CD14-positive monocyte (primary cell): ENCODE results near the gene KRT7. TPM values are rescaled to one million over a fixed set of nuclear protein-coding genes. Genes with fewer than 3 reads are reported as not detected.

ENCODE experiments used
- DNase-seq, 3 donors: peaks; one replicate each; pipeline ENCODE4 v3.0.0-alpha.2; 2011 to 2022
- H2AFZ ChIP-seq: 2 replicates; pipeline ENCODE4 v1.6.0; 2012; ENCODE audit warnings: mild to moderate bottlenecking, low read depth, low read length, inconsistent platforms; ENCODE audit not compliant: insufficient read depth, poor library complexity, severe bottlenecking
- H3K27ac ChIP-seq, 2 donors: 1 replicate in 1 of 2; 2 replicates in 1 of 2; pipeline ENCODE4 v1.5.1; 2012 to 2013; ENCODE audit warnings: low read length in 2 of 2, control low read depth in 1 of 2, inconsistent platforms in 1 of 2, low read depth in 1 of 2, mild to moderate bottlenecking in 1 of 2
- H3K27me3 ChIP-seq, 2 donors: one replicate each; pipeline versions ENCODE4 v1.6.0 to v1.6.1; 2011 to 2013; ENCODE audit warnings: low read length in 2 of 2; ENCODE audit not compliant: control insufficient read depth in 2 of 2, insufficient read depth in 2 of 2
- H3K36me3 ChIP-seq, 2 donors: replicated peaks in 1 of 2; 1 replicate in 1 of 2; 2 replicates in 1 of 2; pipeline versions ENCODE4 v1.5.1 to v1.6.1; 2012 to 2013; ENCODE audit warnings: low read length in 2 of 2, control low read depth in 1 of 2, inconsistent platforms in 1 of 2, mild to moderate bottlenecking in 1 of 2; ENCODE audit not compliant: insufficient read depth in 2 of 2, control insufficient read depth in 1 of 2
- H3K4me1 ChIP-seq, 2 donors: 1 replicate in 1 of 2; 2 replicates in 1 of 2; pipeline versions ENCODE4 v1.5.1 to v1.6.1; 2012 to 2013; ENCODE audit warnings: low read length in 2 of 2, control low read depth in 1 of 2, inconsistent platforms in 1 of 2, mild to moderate bottlenecking in 1 of 2, moderate library complexity in 1 of 2; ENCODE audit not compliant: insufficient read depth in 2 of 2, control insufficient read depth in 1 of 2
- H3K4me2 ChIP-seq: replicated peaks from 2 replicates; pipeline ENCODE3; 2012; ENCODE audit warnings: low read length, moderate library complexity, mild to moderate bottlenecking; ENCODE audit not compliant: poor library complexity, severe bottlenecking; ENCODE audit errors: extremely low read depth
- H3K4me3 ChIP-seq, 3 experiments: fragments of 200-600 bp in 1 of 3; sonication (generic) in 1 of 3; replicated peaks in 1 of 3; 1 replicate in 2 of 3; 2 replicates in 1 of 3; pipeline ENCODE4 v1.5.1; 2011 to 2013; ENCODE audit warnings: low read length in 3 of 3, mild to moderate bottlenecking in 3 of 3, control low read depth in 2 of 3, low read depth in 2 of 3, inconsistent platforms in 1 of 3, moderate library complexity in 1 of 3
- H3K79me2 ChIP-seq: 2 replicates; pipeline ENCODE4 v1.6.0; 2012; ENCODE audit warnings: mild to moderate bottlenecking, control low read depth, inconsistent platforms, low read length, moderate library complexity; ENCODE audit not compliant: insufficient read depth
- H3K9ac ChIP-seq: 2 replicates; pipeline ENCODE4 v1.6.0; 2017; ENCODE audit warnings: low read length, mild to moderate bottlenecking; ENCODE audit not compliant: insufficient read depth, poor library complexity, severe bottlenecking
- H3K9me3 ChIP-seq, 2 donors: replicated peaks in 1 of 2; 1 replicate in 1 of 2; 2 replicates in 1 of 2; pipeline versions ENCODE4 v1.5.1 to v1.6.1; 2012 to 2013; ENCODE audit warnings: low read length in 2 of 2, control low read depth in 1 of 2; ENCODE audit not compliant: control insufficient read depth in 1 of 2, insufficient read depth in 1 of 2
- H4K20me1 ChIP-seq: 2 replicates; pipeline ENCODE4 v1.6.0; 2012; ENCODE audit warnings: mild to moderate bottlenecking, low read length, control low read depth, moderate library complexity; ENCODE audit not compliant: insufficient read depth
- H3K27ac Mint-ChIP-seq, 7 donors: one replicate each; pipeline ENCODE4 v1.8.0; 2020; ENCODE audit warnings: mild to moderate bottlenecking in 7 of 7, mixed read lengths in 7 of 7, moderate library complexity in 6 of 7, inconsistent platforms in 2 of 7
- H3K27me3 Mint-ChIP-seq, 3 donors: one replicate each; pipeline ENCODE4 v1.8.0; 2021 to 2022; ENCODE audit warnings: low read depth in 3 of 3, mild to moderate bottlenecking in 3 of 3, mixed read lengths in 3 of 3, moderate library complexity in 3 of 3, inconsistent platforms in 1 of 3
- H3K36me3 Mint-ChIP-seq, 2 donors: one replicate each; pipeline ENCODE4 v1.8.0; 2020; ENCODE audit warnings: mixed read lengths in 2 of 2, inconsistent platforms in 1 of 2, mild to moderate bottlenecking in 1 of 2
- H3K4me1 Mint-ChIP-seq: one replicate; pipeline ENCODE4 v1.8.0; 2020; ENCODE audit warnings: mild to moderate bottlenecking, mixed read lengths
- H3K4me3 Mint-ChIP-seq, 2 donors: one replicate each; pipeline ENCODE4 v1.8.0; 2020; ENCODE audit warnings: mild to moderate bottlenecking in 2 of 2, mixed read lengths in 2 of 2, moderate library complexity in 1 of 2
- H3K9me3 Mint-ChIP-seq, 7 donors: one replicate each; pipeline ENCODE4 v1.8.0; 2020 to 2022; ENCODE audit warnings: mixed read lengths in 7 of 7, mild to moderate bottlenecking in 6 of 7, moderate library complexity in 6 of 7, inconsistent platforms in 2 of 7
- CTCF ChIP-seq: fragments of 200-600 bp; IDR thresholded peaks from one replicate; pipeline ENCODE4 v1.8.0; 2022; ENCODE audit warnings: antibody characterized with exemption, mild to moderate bottlenecking
- WGBS: methylation state at CpG from one replicate; pipeline ENCODE4 v1.1.5; 2013; ENCODE audit warnings: missing lambda C conversion rate; ENCODE audit not compliant: insufficient coverage; 5-methylcytosine and 5-hydroxymethylcytosine counted together
- intact Hi-C, 2 donors: fragments of 100-400 bp; cut with micrococcal nuclease; formaldehyde crosslinking; loops; one replicate each; pipeline versions ENCODE4 v1.15.0 to v1.15.1; 2023
- polyA plus RNA-seq, 3 donors: library from polyadenylated mRNA; depleted of rRNA in 1 of 3; unstranded in 2 of 3; stranded (reverse) in 1 of 3; fragments of 300-500 nt in 2 of 3; fragments of >200 nt in 1 of 3; fragmentation: Illumina TruSeq in 2 of 3; gene quantifications; 1 replicate in 2 of 3; 2 replicates in 1 of 3; pipeline ENCODE4 v1.2.3, GENCODE V29; 2012 to 2021

The KRT7 gene
- polyA plus RNA-seq, 3 donors = 1.3 to 2.7 TPM; not detected in 1

- TF ChIP-seq CTCF = no peak
- peak in 1 of 3 donors; percentile 38 for DNase-seq
- no peaks in the 10 kb centered on the region for H3K79me2 ChIP-seq
- peaks cover 36 to 59% of the 10 kb centered on the region in 2 donors for H3K4me1 ChIP-seq
- no peaks in the 10 kb centered on the region for H3K9me3 ChIP-seq
- intact Hi-C loops = loop anchor here in 1 of 2 donors (5.0 kb wide), 2 partner anchors 53 to 103 kb away; no protein-coding TSS in a partner anchor
- no peak overlapping the region for H3K4me2 ChIP-seq
- peaks cover 0 to 5% of the 10 kb centered on the region in 2 donors for H3K27me3 ChIP-seq
- WGBS = no CpG with 5 or more reads among the region's 3 CpGs
- no peak overlapping the region for H3K9ac ChIP-seq
- no peak overlapping the region for H3K4me3 ChIP-seq
- H3K36me3 Mint-ChIP-seq = peaks cover 0 to 5% of the 10 kb centered on the region in 2 donors
- H3K4me3 Mint-ChIP-seq = no peak overlapping the region
- no peak overlapping the region for H2AFZ ChIP-seq
- no peaks in the 10 kb centered on the region for H4K20me1 ChIP-seq
- H3K27ac ChIP-seq = no peak overlapping the region
- peak overlapping the region in 1 of 7 donors; percentile 55 for H3K27ac Mint-ChIP-seq
- no peaks in the 10 kb centered on the region for H3K36me3 ChIP-seq
- H3K4me1 Mint-ChIP-seq = peaks cover 51% of the 10 kb centered on the region
- H3K9me3 Mint-ChIP-seq = peaks cover 0 to 8% (median 3%) of the 10 kb centered on the region in 7 donors
- peaks cover 17 to 25% (median 23%) of the 10 kb centered on the region in 3 donors for H3K27me3 Mint-ChIP-seq
These were observed 8.9 kb upstream of the KRT7 start for GRCh38 chr12:52224151-52224550.

- no peak for DNase-seq
- Histone ChIP-seq H3K27me3 (peaks cover 0 to 4% of the 10 kb centered on the region in 2 donors), H4K20me1 (no peaks in the 10 kb centered on the region), H3K9me3 (no peaks in the 10 kb centered on the region), H3K4me3 (peak overlapping the region in 1 of 3 experiments; percentile 13), H3K79me2 (no peaks in the 10 kb centered on the region), H3K4me2 (no peak overlapping the region), H3K4me1 (peaks cover 36 to 59% of the 10 kb centered on the region in 2 donors), H3K9ac (no peak overlapping the region), H2AFZ (no peak overlapping the region), H3K27ac (peak overlapping the region; percentile 40 to 43), H3K36me3 (no peaks in the 10 kb centered on the region)
- Mint-ChIP-seq H3K36me3 (peaks cover 2 to 5% of the 10 kb centered on the region in 2 donors), H3K27me3 (peaks cover 22 to 27% (median 23%) of the 10 kb centered on the region in 3 donors), H3K27ac (peak overlapping the region in 6 of 7 donors; percentile 21 to 88 (median 74)), H3K4me1 (peaks cover 62% of the 10 kb centered on the region), H3K9me3 (peaks cover 0 to 8% (median 3%) of the 10 kb centered on the region in 7 donors), H3K4me3 (no peak overlapping the region)
- TF ChIP-seq CTCF = no peak
- WGBS = 88% methylated on average over 4 of the region's 4 CpGs
- intact Hi-C loops = no loop called here
These were observed 7.3 kb upstream of the KRT7 start for GRCh38 chr12:52225752-52226151.
